Subcutaneous adipose tissue (tissue), 4 donors: ENCODE measurements around the gene PARL. TPM values are rescaled to one million over a fixed set of nuclear protein-coding genes. Genes with fewer than 3 reads are reported as not detected.

Experiments used
- CTCF ChIP-seq: fragments of 450-650 bp; IDR thresholded peaks from one replicate; pipeline ENCODE4 v1.5.1; 2016; ENCODE audit warnings: low read depth, mild to moderate bottlenecking, control low read depth, antibody characterized with exemption, moderate library complexity
- total RNA-seq, 4 donors: library from RNA; depleted of rRNA; stranded (reverse); fragments of >200 nt; gene quantifications; one replicate each; pipeline ENCODE4 v1.1.0, GENCODE V29; 2016

PARL gene
- total RNA-seq, 4 donors from 2014 or later, result 43.4 to 66.4 (median 44.5) TPM

GRCh38 chr3:183833516-183833915 lies 51.2 kb downstream of the PARL start:
- TF ChIP-seq CTCF, result no peak

- no peak for TF ChIP-seq CTCF
Observed at GRCh38 chr3:183830187-183830586, 54.5 kb downstream of the PARL start.

GRCh38 chr3:183829466-183829865 lies 55.2 kb downstream of the PARL start:
- no peak for TF ChIP-seq CTCF

GRCh38 chr3:183828538-183828870 lies 56.2 kb downstream of the PARL start:
- TF ChIP-seq CTCF, result no peak

GRCh38 chr3:183827809-183828537 lies 56.7 kb downstream of the PARL start:
- TF ChIP-seq CTCF, result no peak

- TF ChIP-seq CTCF, result no peak
Observed at GRCh38 chr3:183826448-183827250, 58.0 kb downstream of the PARL start.

- TF ChIP-seq CTCF, result no peak
Observed at GRCh38 chr3:183825456-183826161, 59.1 kb downstream of the PARL start, which contains the start of gene MAP6D1. TSS of gene MAP6D1 (minus strand) at chr3:183825577. CDS start at chr3:183825547, 30 bp downstream.
